Esophagus (tissue), 2 donors: ENCODE measurements around the gene RAB31. TPM values are rescaled to one million over a fixed set of nuclear protein-coding genes. Genes with fewer than 3 reads are reported as not detected.
A peak's percentile ranks its signal among the peaks of the same experiment; 100 is the strongest.

Experiments
- H3K27ac ChIP-seq, 2 donors: one replicate each; pipeline ENCODE4 v1.5.1; 2013; ENCODE audit warnings: low read depth in 2 of 2, mild to moderate bottlenecking in 2 of 2, inconsistent platforms in 1 of 2, low read length in 1 of 2, moderate library complexity in 1 of 2
- H3K27me3 ChIP-seq, 2 donors: one replicate each; pipeline ENCODE4 v1.6.1; 2013; ENCODE audit warnings: low read length in 2 of 2, control low read depth in 1 of 2, mild to moderate bottlenecking in 1 of 2; ENCODE audit not compliant: insufficient read depth in 2 of 2, control insufficient read depth in 1 of 2
- H3K36me3 ChIP-seq, 2 donors: one replicate each; pipeline ENCODE4 v1.6.1; 2013; ENCODE audit warnings: low read length in 1 of 2; ENCODE audit not compliant: control insufficient read depth in 2 of 2, insufficient read depth in 2 of 2
- H3K4me1 ChIP-seq, 2 donors: one replicate each; pipeline ENCODE4 v1.6.1; 2013; ENCODE audit warnings: low read length in 1 of 2; ENCODE audit not compliant: control insufficient read depth in 2 of 2, insufficient read depth in 2 of 2
- H3K4me3 ChIP-seq, 2 donors: one replicate each; pipeline ENCODE4 v1.5.1; 2013; ENCODE audit warnings: low read length in 2 of 2, mild to moderate bottlenecking in 2 of 2, low read depth in 1 of 2, moderate library complexity in 1 of 2
- H3K9me3 ChIP-seq, 2 donors: one replicate each; pipeline ENCODE4 v1.6.1; 2013; ENCODE audit warnings: mild to moderate bottlenecking in 2 of 2, low read depth in 1 of 2, low read length in 1 of 2, moderate library complexity in 1 of 2; ENCODE audit not compliant: control insufficient read depth in 2 of 2, insufficient read depth in 1 of 2
- WGBS, 2 donors: extraction: QIAGEN DNeasy Blood & Tissue Kit; methylation state at CpG; one replicate each; pipeline ENCODE4 v1.1.7; 2013; 5-methylcytosine and 5-hydroxymethylcytosine counted together
- polyA plus RNA-seq, 2 donors: library from polyadenylated mRNA; stranded (reverse); fragments of 200-250 nt; gene quantifications; one replicate each; pipeline ENCODE4 v1.2.3, GENCODE V29; 2013
- donor health status: healthy with polysubstance abuse.
- donor health status: Bipolar disorder and iron deficiency.

RAB31 gene
- polyA plus RNA-seq, 2 donors = 10.7 to 17.5 TPM

- Histone ChIP-seq H3K27ac (no peak overlapping the region), H3K4me1 (peaks cover 0 to 10% of the 10 kb centered on the region in 2 donors), H3K36me3 (no peaks in the 10 kb centered on the region), H3K9me3 (no peaks in the 10 kb centered on the region), H3K4me3 (no peak overlapping the region), H3K27me3 (no peaks in the 10 kb centered on the region)
- WGBS, 2 donors = 86 to 87% methylated on average over 3 of the region's 3 CpGs
These were observed 137.2 kb downstream of the RAB31 start for GRCh38 chr18:9845256-9845655.

GRCh38 chr18:9846162-9846925, 138.2 kb downstream of the RAB31 start:
- no peaks in the 10 kb centered on the region for H3K27me3 ChIP-seq
- peak overlapping the region; percentile 34 to 49 for H3K27ac ChIP-seq
- H3K4me1 ChIP-seq = peaks cover 0 to 10% of the 10 kb centered on the region in 2 donors
- H3K36me3 ChIP-seq = no peaks in the 10 kb centered on the region
- no peak overlapping the region for H3K4me3 ChIP-seq
- no peaks in the 10 kb centered on the region for H3K9me3 ChIP-seq
- WGBS, 2 donors = 31 to 32% methylated on average over 10 of the region's 10 CpGs

- no peaks in the 10 kb centered on the region for H3K9me3 ChIP-seq
- H3K4me1 ChIP-seq = peaks cover 0 to 10% of the 10 kb centered on the region in 2 donors
- 81 to 84% methylated on average over 5 of the region's 5 CpGs for WGBS, 2 donors
- H3K36me3 ChIP-seq = no peaks in the 10 kb centered on the region
- no peak overlapping the region for H3K4me3 ChIP-seq
- H3K27me3 ChIP-seq = no peaks in the 10 kb centered on the region
- no peak overlapping the region for H3K27ac ChIP-seq
These were observed 140.2 kb downstream of the RAB31 start for GRCh38 chr18:9848170-9848879.

- Histone ChIP-seq H3K9me3 (no peaks in the 10 kb centered on the region), H3K27me3 (no peaks in the 10 kb centered on the region), H3K36me3 (no peaks in the 10 kb centered on the region), H3K27ac (peak overlapping the region in 1 of 2 donors; percentile 68), H3K4me1 (peaks cover 0 to 10% of the 10 kb centered on the region in 2 donors), H3K4me3 (no peak overlapping the region)
- 64 to 67% methylated on average over 18 of the region's 18 CpGs for WGBS, 2 donors
These were observed 141.5 kb downstream of the RAB31 start for GRCh38 chr18:9849407-9850283.

- H3K27me3 ChIP-seq = no peaks in the 10 kb centered on the region
- peaks cover 0 to 10% of the 10 kb centered on the region in 2 donors for H3K4me1 ChIP-seq
- no peak overlapping the region for H3K4me3 ChIP-seq
- WGBS, 2 donors = 79 to 82% methylated on average over 3 of the region's 3 CpGs
- no peak overlapping the region for H3K27ac ChIP-seq
- no peaks in the 10 kb centered on the region for H3K9me3 ChIP-seq
- no peaks in the 10 kb centered on the region for H3K36me3 ChIP-seq
These were observed 142.2 kb downstream of the RAB31 start for GRCh38 chr18:9850309-9850708.

- H3K27me3 ChIP-seq = no peaks in the 10 kb centered on the region
- no peaks in the 10 kb centered on the region for H3K9me3 ChIP-seq
- peaks cover 0 to 10% of the 10 kb centered on the region in 2 donors for H3K4me1 ChIP-seq
- no peak overlapping the region for H3K27ac ChIP-seq
- WGBS, 2 donors = 50 to 68% methylated on average over 2 of the region's 2 CpGs
- H3K36me3 ChIP-seq = no peaks in the 10 kb centered on the region
- H3K4me3 ChIP-seq = no peak overlapping the region
These were observed 143.4 kb downstream of the RAB31 start for GRCh38 chr18:9851511-9851910.

- WGBS, 2 donors = 94 to 96% methylated on average over 5 of the region's 5 CpGs
- H3K4me1 ChIP-seq = peaks cover 0 to 5% of the 10 kb centered on the region in 2 donors
- no peak overlapping the region for H3K4me3 ChIP-seq
- H3K9me3 ChIP-seq = no peaks in the 10 kb centered on the region
- no peaks in the 10 kb centered on the region for H3K36me3 ChIP-seq
- no peaks in the 10 kb centered on the region for H3K27me3 ChIP-seq
- no peak overlapping the region for H3K27ac ChIP-seq
These were observed 144.4 kb downstream of the RAB31 start for GRCh38 chr18:9852266-9853081.

GRCh38 chr18:9854801-9855676, 146.9 kb downstream of the RAB31 start:
- WGBS, 2 donors = 62 to 66% methylated on average over 12 of the region's 12 CpGs
- Histone ChIP-seq H3K4me1 (no peaks in the 10 kb centered on the region), H3K9me3 (no peaks in the 10 kb centered on the region), H3K27ac (peak overlapping the region; percentile 73 to 81), H3K27me3 (no peaks in the 10 kb centered on the region), H3K36me3 (no peaks in the 10 kb centered on the region), H3K4me3 (no peak overlapping the region)
